Lower leg skin (tissue), 4 donors: Measurements from ENCODE around the gene IQCK. TPM values are rescaled to one million over a fixed set of nuclear protein-coding genes. Genes with fewer than 3 reads are reported as not detected.
"Not testable (repeated sequence)": the region's sequence is repeated elsewhere in the genome, so short reads cannot be mapped to it uniquely, and the experiment has no call there.

Experiments used
- DNase-seq, 2 donors: peaks; one replicate each; pipeline ENCODE4 v3.0.0-alpha.2; 2019; ENCODE audit warnings: low spot score in 2 of 2
- H3K4me3 ChIP-seq: fragments of 200-600 bp; sonication (generic); 2 replicates; pipeline ENCODE4 v1.5.1; 2017; ENCODE audit warnings: mild to moderate bottlenecking, low read depth; ENCODE audit not compliant: poor library complexity, severe bottlenecking
- CTCF ChIP-seq, 3 donors: fragments of 450-650 bp; IDR thresholded peaks; one replicate each; pipeline ENCODE4 v1.5.1; 2016; ENCODE audit warnings: antibody characterized with exemption in 3 of 3, mild to moderate bottlenecking in 3 of 3, moderate library complexity in 2 of 3
- POLR2A ChIP-seq, 2 donors: fragments of 450-650 bp; IDR thresholded peaks; one replicate each; pipeline ENCODE4 v1.6.1; 2016 to 2017; ENCODE audit warnings: antibody characterized with exemption in 2 of 2, mild to moderate bottlenecking in 1 of 2, moderate library complexity in 1 of 2
- WGBS, 2 donors: methylation state at CpG; one replicate each; pipeline ENCODE4 v1.1.5; 2018; 5-methylcytosine and 5-hydroxymethylcytosine counted together
- intact Hi-C: fragments of 100-400 bp; cut with DNase I; formaldehyde crosslinking; loops from one replicate; pipeline ENCODE4 v1.15.0; 2023; ENCODE audit warnings: low total_unique reads
- total RNA-seq, 4 donors: library from RNA; depleted of rRNA; stranded (reverse); fragments of >200 nt; gene quantifications; one replicate each; pipeline ENCODE4 v1.1.0, GENCODE V29; 2016

The IQCK gene
- total RNA-seq, 4 donors from 2014 or later, result 6.9 to 20.7 (median 10.9) TPM

- intact Hi-C loops, result no loop called here
- TF ChIP-seq POLR2A (IDR thresholded peaks at IDR 0.05), result no peak
- TF ChIP-seq CTCF (IDR thresholded peaks at IDR 0.05), result no peak
Measured at GRCh38 chr16:19710991-19711545, 7.0 kb upstream of the IQCK start.

GRCh38 chr16:19711643-19712042 is 6.4 kb upstream of the IQCK start:
- DNase-seq, result no peak
- TF ChIP-seq POLR2A (IDR thresholded peaks at IDR 0.05) (no peak), CTCF (IDR thresholded peaks at IDR 0.05) (no peak)
- H3K4me3 ChIP-seq, result no peak overlapping the region
- 93% methylated on average over 12 of the region's 12 CpGs for WGBS, 2 donors
- intact Hi-C loops, result no loop called here

More at GRCh38 chr16:19710991-19711545, 7.0 kb upstream of the IQCK start:
- 68 to 75% methylated on average over 13 of the region's 13 CpGs for WGBS, 2 donors
- H3K4me3 ChIP-seq, result no peak overlapping the region
- no peak for DNase-seq

- 97 to 98% methylated on average over 9 to 11 of the region's 11 CpGs for WGBS, 2 donors
- intact Hi-C loops, result no loop called here
- no peak for TF ChIP-seq CTCF (IDR thresholded peaks at IDR 0.05)
- no peak for TF ChIP-seq POLR2A (IDR thresholded peaks at IDR 0.05)
- H3K4me3 ChIP-seq, result no peak overlapping the region
- no peak for DNase-seq
Measured at GRCh38 chr16:19712418-19713058, 5.5 kb upstream of the IQCK start.

- intact Hi-C loops, result no loop called here
- WGBS, 2 donors, result 79 to 82% methylated on average over 6 of the region's 6 CpGs
- DNase-seq, result no peak
- no peak overlapping the region for H3K4me3 ChIP-seq
- TF ChIP-seq CTCF (IDR thresholded peaks at IDR 0.05), result no peak
- TF ChIP-seq POLR2A (IDR thresholded peaks at IDR 0.05), result no peak
Measured at GRCh38 chr16:19713697-19714096, 4.4 kb upstream of the IQCK start.

GRCh38 chr16:19715566-19715965 is 2.5 kb upstream of the IQCK start:
- WGBS, 2 donors, result 47 to 74% methylated on average over 5 of the region's 5 CpGs
- intact Hi-C loops, result no loop called here
- DNase-seq, result no peak
- H3K4me3 ChIP-seq, result no peak overlapping the region
- TF ChIP-seq CTCF (IDR thresholded peaks at IDR 0.05), result no peak
- no peak for TF ChIP-seq POLR2A (IDR thresholded peaks at IDR 0.05)

- no peak overlapping the region for H3K4me3 ChIP-seq
- TF ChIP-seq CTCF (IDR thresholded peaks at IDR 0.05), result no peak
- TF ChIP-seq POLR2A (IDR thresholded peaks at IDR 0.05), result no peak
- intact Hi-C loops, result no loop called here
- WGBS, 2 donors, result 54 to 57% methylated on average over 1 of the region's 1 CpG
- DNase-seq, result no peak
Measured at GRCh38 chr16:19716183-19716582, 1.9 kb upstream of the IQCK start.

- H3K4me3 ChIP-seq, intact Hi-C loops, DNase-seq: not testable (repeated sequence)
- WGBS, 2 donors, result 33 to 41% methylated on average over 11 of the region's 11 CpGs
Measured at GRCh38 chr16:19716728-19717127, 1.3 kb upstream of the IQCK start.
